Measurements from ENCODE around the gene ZFPM1.
"Not testable (repeated sequence)": the region's sequence is repeated elsewhere in the genome, so short reads cannot be mapped to it uniquely, and the experiment has no call there.

ZFPM1 gene

GRCh38 chr16:88483392-88483641 is 30.2 kb downstream of the ZFPM1 start:
- no peak for DNase-seq

GRCh38 chr16:88484505-88485365 is 31.7 kb downstream of the ZFPM1 start:
- DNase-seq: no peak

- DNase-seq: not testable (repeated sequence)
Measured at GRCh38 chr16:88485366-88485741, 32.3 kb downstream of the ZFPM1 start.

GRCh38 chr16:88486398-88487123 is 33.5 kb downstream of the ZFPM1 start:
- DNase-seq: no peak

GRCh38 chr16:88487124-88487432 is 34.0 kb downstream of the ZFPM1 start:
- no peak for DNase-seq

GRCh38 chr16:88487920-88488851 is 35.1 kb downstream of the ZFPM1 start:
- no peak for DNase-seq

- DNase-seq: no peak
Measured at GRCh38 chr16:88489163-88489741, 36.2 kb downstream of the ZFPM1 start.

- DNase-seq: no peak
Measured at GRCh38 chr16:88491001-88491559, 38.0 kb downstream of the ZFPM1 start.

- DNase-seq: no peak
Measured at GRCh38 chr16:88491560-88492310, 38.7 kb downstream of the ZFPM1 start.

GRCh38 chr16:88493879-88494278 is 40.8 kb downstream of the ZFPM1 start:
- DNase-seq: no peak

GRCh38 chr16:88494335-88495154 is 41.5 kb downstream of the ZFPM1 start:
- no peak for DNase-seq

- DNase-seq: no peak
Measured at GRCh38 chr16:88495268-88495772, 42.2 kb downstream of the ZFPM1 start.

- DNase-seq: no peak
Measured at GRCh38 chr16:88497561-88498462, 44.7 kb downstream of the ZFPM1 start.

GRCh38 chr16:88498576-88499208 is 45.6 kb downstream of the ZFPM1 start:
- DNase-seq: no peak

- no peak for DNase-seq
Measured at GRCh38 chr16:88499292-88499691, 46.2 kb downstream of the ZFPM1 start.

GRCh38 chr16:88499836-88500251 is 46.8 kb downstream of the ZFPM1 start:
- DNase-seq: no peak

- DNase-seq: no peak
Measured at GRCh38 chr16:88500255-88500661, 47.2 kb downstream of the ZFPM1 start.

GRCh38 chr16:88502371-88502770 is 49.3 kb downstream of the ZFPM1 start:
- no peak for DNase-seq

- DNase-seq: no peak
Measured at GRCh38 chr16:88502776-88503280, 49.7 kb downstream of the ZFPM1 start.
